Measurements from ENCODE around the gene RILPL1.

GRCh38 chr12:123445388-123446332 is 87.9 kb downstream of the RILPL1 start:
- TF ChIP-seq CTCF (IDR thresholded peaks at IDR 0.05) (no peak), POLR2A (IDR thresholded peaks at IDR 0.05) (no peak)
